ENCODE measurements around the gene TRIM41. TPM values are rescaled to one million over a fixed set of nuclear protein-coding genes. Genes with fewer than 3 reads are reported as not detected.

TRIM41 gene
- total and polyA plus RNA-seq, 2 of the 13 experiments (the other 11 are each of a cell fraction or from before 2014, with no cell fraction given), result 10.2 to 16.7 TPM

GRCh38 chr5:181205761-181206649, 17.1 kb upstream of the TRIM41 start (continued):
- TF ChIP-seq, protein P1, sequence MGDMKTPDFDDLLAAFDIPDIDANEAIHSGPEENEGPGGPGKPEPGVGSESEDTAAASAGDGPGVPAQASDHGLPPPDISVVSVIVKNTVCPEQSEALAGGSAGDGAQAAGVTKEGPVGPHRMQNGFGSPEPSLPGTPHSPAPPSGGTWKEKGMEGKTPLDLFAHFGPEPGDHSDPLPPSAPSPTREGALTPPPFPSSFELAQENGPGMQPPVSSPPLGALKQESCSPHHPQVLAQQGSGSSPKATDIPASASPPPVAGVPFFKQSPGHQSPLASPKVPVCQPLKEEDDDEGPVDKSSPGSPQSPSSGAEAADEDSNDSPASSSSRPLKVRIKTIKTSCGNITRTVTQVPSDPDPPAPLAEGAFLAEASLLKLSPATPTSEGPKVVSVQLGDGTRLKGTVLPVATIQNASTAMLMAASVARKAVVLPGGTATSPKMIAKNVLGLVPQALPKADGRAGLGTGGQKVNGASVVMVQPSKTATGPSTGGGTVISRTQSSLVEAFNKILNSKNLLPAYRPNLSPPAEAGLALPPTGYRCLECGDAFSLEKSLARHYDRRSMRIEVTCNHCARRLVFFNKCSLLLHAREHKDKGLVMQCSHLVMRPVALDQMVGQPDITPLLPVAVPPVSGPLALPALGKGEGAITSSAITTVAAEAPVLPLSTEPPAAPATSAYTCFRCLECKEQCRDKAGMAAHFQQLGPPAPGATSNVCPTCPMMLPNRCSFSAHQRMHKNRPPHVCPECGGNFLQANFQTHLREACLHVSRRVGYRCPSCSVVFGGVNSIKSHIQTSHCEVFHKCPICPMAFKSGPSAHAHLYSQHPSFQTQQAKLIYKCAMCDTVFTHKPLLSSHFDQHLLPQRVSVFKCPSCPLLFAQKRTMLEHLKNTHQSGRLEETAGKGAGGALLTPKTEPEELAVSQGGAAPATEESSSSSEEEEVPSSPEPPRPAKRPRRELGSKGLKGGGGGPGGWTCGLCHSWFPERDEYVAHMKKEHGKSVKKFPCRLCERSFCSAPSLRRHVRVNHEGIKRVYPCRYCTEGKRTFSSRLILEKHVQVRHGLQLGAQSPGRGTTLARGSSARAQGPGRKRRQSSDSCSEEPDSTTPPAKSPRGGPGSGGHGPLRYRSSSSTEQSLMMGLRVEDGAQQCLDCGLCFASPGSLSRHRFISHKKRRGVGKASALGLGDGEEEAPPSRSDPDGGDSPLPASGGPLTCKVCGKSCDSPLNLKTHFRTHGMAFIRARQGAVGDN (CRISPR knock-in tag; IDR thresholded peaks at IDR 0.05), result 0 out of 2 replicates have a peak, but pooled peaks have one; percentile 43
- TF ChIP-seq BRCA1 (CRISPR knock-in tag; IDR thresholded peaks at IDR 0.05), result peak; percentile 14; the same call in 1 of the 2 replicates
- TF ChIP-seq ZNF205 (CRISPR knock-in tag; IDR thresholded peaks at IDR 0.05), result no peak
- peak; percentile 35; the same call in 1 of the 2 replicates for TF ChIP-seq ZFX (CRISPR knock-in tag; IDR thresholded peaks at IDR 0.05; ENCODE audit: low read depth)
- TF ChIP-seq ZNF138 (CRISPR knock-in tag; IDR thresholded peaks at IDR 0.05; ENCODE audit: low read depth), result no peak
- peak; percentile 38; the same call in 1 of the 2 replicates for TF ChIP-seq ZNF230 (CRISPR knock-in tag; IDR thresholded peaks at IDR 0.05)
- peak; percentile 2; the same call in 1 of the 2 replicates for TF ChIP-seq ZNF777 (CRISPR knock-in tag; IDR thresholded peaks at IDR 0.05)
- TF ChIP-seq, protein P2, sequence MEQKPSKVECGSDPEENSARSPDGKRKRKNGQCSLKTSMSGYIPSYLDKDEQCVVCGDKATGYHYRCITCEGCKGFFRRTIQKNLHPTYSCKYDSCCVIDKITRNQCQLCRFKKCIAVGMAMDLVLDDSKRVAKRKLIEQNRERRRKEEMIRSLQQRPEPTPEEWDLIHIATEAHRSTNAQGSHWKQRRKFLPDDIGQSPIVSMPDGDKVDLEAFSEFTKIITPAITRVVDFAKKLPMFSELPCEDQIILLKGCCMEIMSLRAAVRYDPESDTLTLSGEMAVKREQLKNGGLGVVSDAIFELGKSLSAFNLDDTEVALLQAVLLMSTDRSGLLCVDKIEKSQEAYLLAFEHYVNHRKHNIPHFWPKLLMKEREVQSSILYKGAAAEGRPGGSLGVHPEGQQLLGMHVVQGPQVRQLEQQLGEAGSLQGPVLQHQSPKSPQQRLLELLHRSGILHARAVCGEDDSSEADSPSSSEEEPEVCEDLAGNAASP (CRISPR knock-in tag; IDR thresholded peaks at IDR 0.05; ENCODE audit: borderline replicate concordance), result peak; percentile 22; the same call in 1 of the 2 replicates
- TF ChIP-seq ZNF234 (CRISPR knock-in tag; conservative IDR thresholded peaks at IDR 0.05), result 0 out of 2 replicates have a peak, but pooled peaks have one; percentile 6
- TF ChIP-seq ZNF772 (CRISPR knock-in tag; IDR thresholded peaks at IDR 0.05), result peak; percentile 1; the same call in 1 of the 2 replicates
- peak; percentile 76; the same call in 1 of the 2 replicates for TF ChIP-seq ZNF225 (CRISPR knock-in tag; IDR thresholded peaks at IDR 0.05)
- TF ChIP-seq, protein P3, sequence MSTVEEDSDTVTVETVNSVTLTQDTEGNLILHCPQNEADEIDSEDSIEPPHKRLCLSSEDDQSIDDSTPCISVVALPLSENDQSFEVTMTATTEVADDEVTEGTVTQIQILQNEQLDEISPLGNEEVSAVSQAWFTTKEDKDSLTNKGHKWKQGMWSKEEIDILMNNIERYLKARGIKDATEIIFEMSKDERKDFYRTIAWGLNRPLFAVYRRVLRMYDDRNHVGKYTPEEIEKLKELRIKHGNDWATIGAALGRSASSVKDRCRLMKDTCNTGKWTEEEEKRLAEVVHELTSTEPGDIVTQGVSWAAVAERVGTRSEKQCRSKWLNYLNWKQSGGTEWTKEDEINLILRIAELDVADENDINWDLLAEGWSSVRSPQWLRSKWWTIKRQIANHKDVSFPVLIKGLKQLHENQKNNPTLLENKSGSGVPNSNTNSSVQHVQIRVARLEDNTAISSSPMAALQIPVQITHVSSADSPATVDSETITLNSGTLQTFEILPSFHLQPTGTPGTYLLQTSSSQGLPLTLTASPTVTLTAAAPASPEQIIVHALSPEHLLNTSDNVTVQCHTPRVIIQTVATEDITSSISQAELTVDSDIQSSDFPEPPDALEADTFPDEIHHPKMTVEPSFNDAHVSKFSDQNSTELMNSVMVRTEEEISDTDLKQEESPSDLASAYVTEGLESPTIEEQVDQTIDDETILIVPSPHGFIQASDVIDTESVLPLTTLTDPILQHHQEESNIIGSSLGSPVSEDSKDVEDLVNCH (CRISPR knock-in tag; IDR thresholded peaks at IDR 0.05), result 0 out of 2 replicates have a peak, but pooled peaks have one; percentile 37
- no peak for TF ChIP-seq ZBTB37 (CRISPR knock-in tag; IDR thresholded peaks at IDR 0.05)
- TF ChIP-seq ZNF333 (CRISPR knock-in tag; IDR thresholded peaks at IDR 0.05; ENCODE audit: borderline replicate concordance), result no peak
- no peak for TF ChIP-seq MYC (CRISPR knock-in tag; IDR thresholded peaks at IDR 0.05; ENCODE audit: borderline replicate concordance)
- no peak for TF ChIP-seq ZNF841 (CRISPR knock-in tag; IDR thresholded peaks at IDR 0.05; ENCODE audit: borderline replicate concordance)
- no peak for TF ChIP-seq MAF1 (CRISPR knock-in tag; IDR thresholded peaks at IDR 0.05; ENCODE audit: borderline replicate concordance)
- TF ChIP-seq ZNF816 (CRISPR knock-in tag; IDR thresholded peaks at IDR 0.05; ENCODE audit: borderline replicate concordance), result no peak
- TF ChIP-seq HNRNPLL (IDR thresholded peaks at IDR 0.05; ENCODE audit: low read depth, low read length, poor library complexity, severe bottlenecking), result peak; percentile 25
